Right ventricle myocardium inferior (tissue), 1 donor: ENCODE measurements around the gene PLB1. TPM values are rescaled to one million over a fixed set of nuclear protein-coding genes. Genes with fewer than 3 reads are reported as not detected.

ENCODE experiments used
- ATAC-seq: fragments of 200-7000 bp; cut with Tn5 transposase; one replicate; pipeline ENCODE4 v1.9.1; 2020; ENCODE audit warnings: mild to moderate bottlenecking, moderate library complexity
- DNase-seq: peaks from one replicate; pipeline ENCODE4 v3.0.0; 2021; ENCODE audit errors: missing footprints
- intact Hi-C: fragments of 100-400 bp; cut with DNase I; formaldehyde crosslinking; loops from one replicate; pipeline ENCODE4 v1.11.0; 2022
- total RNA-seq: library from RNA; stranded (reverse); fragmentation: NEBNext Ultra II Directional; extraction: Animal tissue kit (Norgen Biotek cat#: 25700); gene quantifications from one replicate; pipeline ENCODE4 v1.2.1, GENCODE V29; 2021
- donor health status: DM: no; HTN: yes; CAD: no; lungs with severe emphysema.

PLB1 gene
- total RNA-seq, 1 donor from 2014 or later = 3.0 TPM

DNA sequence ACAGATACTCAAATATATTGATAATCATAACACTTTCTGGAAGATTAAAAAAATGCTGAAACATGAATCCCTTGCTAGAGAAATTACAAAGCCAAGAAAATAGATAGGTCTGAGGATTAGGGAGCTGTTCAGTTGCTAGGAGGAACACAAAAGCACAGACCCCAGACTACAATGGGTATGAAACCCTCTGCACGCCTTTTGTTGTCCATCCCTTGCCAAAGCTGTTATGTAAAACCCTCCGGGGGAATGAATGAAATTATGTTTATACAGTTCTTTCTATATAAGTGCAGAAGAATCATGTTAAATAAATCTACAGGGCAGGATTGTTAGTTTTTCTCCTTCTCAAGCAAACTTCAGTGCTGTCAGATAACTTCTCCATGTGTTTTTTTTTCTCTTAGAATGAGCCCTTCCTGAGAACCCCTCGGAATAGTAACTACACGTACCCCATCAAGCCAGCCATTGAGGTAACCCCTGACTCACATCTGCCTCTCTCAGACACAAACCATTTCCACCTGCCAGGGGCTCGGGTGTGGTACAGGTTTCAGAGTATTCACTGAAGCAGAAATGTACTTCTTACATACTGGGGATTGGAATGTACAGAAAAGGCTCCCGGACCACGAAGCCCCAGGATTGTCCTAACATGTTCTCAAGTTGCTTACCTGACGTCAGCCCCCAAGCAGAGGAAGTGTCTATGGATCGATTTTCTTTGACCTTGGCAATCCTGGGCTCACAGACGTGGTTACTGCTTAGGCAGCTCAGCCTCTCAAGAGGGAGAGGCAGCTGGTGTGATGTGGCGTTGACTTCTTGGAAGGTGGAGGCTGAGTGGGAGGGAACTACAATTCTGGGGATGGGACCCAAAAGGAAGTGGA, 118.0 kb downstream of the PLB1 start:
- ATAC-seq (no peak), DNase-seq (no peak)
- intact Hi-C loops = no loop called here

DNA sequence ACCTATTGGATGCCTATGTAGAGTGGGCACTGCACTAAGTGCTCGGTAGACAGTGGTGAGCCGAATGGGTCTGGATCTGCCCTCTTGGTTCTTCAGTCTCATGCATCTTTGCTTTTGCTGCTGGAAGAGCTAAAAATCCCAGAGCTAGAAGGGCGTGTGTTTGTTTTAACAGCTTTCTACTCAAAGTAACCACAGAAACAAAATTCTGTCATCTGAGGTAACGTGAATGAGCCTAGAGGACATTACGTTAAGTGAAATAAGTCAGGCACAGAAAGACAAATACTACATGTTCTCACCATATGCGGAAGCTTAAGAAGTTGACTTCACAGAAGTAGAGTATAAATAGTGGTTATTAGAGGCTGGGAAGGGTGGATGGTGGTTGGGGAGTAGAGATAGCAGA, 119.8 kb downstream of the PLB1 start:
- intact Hi-C loops = no loop called here
- no peak for DNase-seq
- ATAC-seq = no peak

DNA sequence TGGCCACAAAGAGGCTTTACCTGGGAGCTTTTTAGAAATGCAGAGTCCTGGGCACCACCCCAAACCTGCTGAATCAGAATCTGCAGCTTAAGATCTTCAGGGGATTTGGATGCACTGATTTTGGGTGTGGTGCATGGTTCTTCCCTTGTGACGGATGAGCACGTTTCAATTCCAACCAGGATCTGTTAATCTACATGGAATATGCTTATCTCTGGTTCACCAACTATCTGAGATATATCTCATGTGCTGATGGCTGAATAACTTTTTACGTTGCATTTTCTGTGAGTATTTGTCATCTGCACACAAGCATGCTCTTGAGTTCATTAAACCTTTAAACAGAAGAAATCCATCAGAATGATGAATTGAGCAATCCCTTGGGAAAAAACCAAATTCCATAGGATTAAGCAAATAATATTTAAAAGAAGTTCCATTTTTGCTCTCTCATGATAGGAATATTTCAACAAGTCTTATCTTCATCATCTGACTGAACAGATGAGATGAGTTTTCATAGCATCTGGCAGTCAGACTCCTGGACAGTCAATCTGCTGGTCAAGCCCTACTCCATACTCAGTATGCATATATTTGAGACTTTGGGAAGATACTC, 120.6 kb downstream of the PLB1 start:
- DNase-seq (no peak), ATAC-seq (no peak)
- intact Hi-C loops = no loop called here

DNA sequence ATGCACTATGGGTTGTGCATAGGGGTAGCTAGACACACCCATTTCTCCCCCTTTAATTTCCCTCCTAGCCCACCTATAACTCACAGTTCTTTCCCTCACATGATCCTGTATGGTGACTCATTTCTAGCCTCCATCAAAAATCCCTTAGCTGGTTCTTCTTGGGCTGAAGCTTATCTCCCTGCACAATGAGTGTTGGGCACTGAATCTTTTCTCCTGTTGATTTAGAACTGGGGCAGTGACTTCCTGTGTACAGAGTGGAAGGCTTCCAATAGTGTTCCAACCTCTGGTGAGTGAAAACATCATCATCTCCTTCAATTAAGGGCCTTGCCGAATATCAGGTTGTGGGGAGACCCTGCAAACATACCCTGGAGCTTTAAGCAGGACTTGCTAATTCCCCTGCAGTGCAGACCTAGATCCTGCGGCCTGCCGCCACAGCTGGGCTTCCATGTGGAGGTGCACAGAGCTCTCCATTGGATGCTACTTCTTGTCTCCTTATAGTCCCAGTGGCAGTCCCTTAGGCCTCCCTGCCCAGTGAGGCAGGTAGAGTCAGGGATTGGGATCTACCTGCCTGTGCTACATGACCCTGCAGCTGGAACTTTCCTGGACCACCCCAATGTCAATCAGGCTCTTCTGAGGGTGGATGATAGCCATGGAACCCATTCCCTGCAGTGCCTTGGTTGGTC, 121.8 kb downstream of the PLB1 start:
- no peak for DNase-seq
- ATAC-seq = no peak
- intact Hi-C loops = no loop called here

DNA sequence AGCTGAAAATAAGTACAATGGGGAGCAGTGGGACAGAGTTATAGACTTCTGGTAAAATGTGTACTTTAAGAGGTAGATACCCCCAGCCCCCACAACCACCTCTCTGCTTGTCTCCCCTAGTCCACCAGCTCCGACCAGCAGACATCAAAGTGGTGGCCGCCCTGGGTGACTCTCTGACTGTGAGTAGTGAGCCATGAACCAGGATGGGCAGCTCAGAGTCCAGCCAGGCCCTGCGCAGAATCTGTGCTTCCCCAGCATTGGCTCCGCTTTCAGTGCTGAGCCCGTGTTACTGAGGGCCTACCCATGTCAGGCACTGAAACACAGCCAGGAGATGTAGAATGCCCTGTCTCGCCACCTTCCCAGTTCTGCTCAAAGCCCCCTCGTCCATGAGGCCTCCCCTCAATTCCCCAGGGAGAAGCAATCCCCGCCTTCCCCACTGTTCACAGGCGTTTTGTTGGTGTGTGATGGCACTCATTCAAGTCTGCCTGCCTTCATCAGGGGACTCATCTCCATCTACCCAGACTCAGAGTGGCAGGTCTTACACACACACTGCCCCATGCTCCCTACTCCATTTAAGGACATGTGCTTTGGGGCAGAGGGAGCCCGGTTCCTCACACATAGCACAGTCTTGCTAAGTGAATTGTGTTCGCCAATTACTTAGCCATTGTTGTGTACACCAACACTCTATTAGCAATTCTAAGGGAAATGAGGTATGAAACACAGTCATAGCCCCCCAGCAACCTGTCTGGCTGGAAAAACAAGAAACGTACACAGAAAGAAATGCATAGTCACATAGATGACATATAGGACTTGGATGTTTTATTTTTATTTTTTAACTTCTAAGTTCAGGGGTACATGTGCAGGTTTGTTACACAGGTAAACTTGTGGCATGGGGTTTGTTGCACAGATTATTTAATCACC, 122.6 kb downstream of the PLB1 start:
- ATAC-seq (no peak), DNase-seq (no peak)
- intact Hi-C loops = no loop called here

DNA sequence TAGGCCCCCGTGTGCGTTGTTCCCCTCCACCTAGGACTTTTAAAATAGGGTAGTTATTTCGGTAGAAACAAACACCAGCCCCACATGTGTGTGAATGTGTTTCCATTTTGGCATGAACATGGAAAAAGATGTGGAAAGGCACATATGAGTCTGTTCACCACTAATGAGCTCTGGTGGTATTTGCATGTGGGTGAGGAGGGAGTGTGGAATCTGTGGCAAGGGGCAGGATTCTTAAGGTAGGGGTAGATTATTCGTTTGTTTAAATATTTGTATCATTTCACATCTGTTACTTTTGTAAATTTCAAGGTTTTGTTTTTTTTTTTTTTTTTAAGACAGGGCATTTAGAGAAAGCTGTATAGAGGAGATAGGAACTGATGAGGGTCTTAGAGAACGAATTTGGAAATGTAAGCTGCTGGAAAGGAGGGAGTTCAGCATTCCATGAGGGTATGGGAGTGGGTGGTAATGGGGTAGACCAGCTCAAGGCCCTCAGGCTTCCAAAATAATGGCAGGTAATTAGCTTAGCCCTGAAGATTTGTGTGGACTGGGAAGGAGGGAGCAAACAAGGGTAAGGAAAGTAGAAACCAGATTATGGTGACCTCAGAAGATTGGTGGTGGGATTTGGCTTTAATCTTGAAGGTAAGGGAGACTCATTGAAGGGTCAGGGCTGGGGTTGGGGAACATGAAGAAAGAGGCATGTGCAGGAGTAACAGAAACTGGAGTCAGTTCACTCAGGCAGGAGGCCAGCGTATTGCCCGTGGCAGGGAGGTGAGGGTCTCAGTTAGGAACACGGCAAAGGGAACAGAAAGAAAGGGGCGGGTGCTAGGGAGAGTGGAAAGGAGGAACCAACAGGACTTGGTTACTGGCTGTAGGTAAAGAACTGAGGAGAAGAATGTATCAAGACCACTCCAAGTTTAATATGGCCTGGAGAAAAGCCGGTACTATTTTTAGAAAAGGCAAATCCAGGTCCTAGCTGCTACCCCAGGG, 123.6 kb downstream of the PLB1 start:
- ATAC-seq (no peak), DNase-seq (no peak)
- intact Hi-C loops = loop anchor here (10.0 kb wide), 1 partner anchor 395 kb away; no protein-coding TSS in a partner anchor

DNA sequence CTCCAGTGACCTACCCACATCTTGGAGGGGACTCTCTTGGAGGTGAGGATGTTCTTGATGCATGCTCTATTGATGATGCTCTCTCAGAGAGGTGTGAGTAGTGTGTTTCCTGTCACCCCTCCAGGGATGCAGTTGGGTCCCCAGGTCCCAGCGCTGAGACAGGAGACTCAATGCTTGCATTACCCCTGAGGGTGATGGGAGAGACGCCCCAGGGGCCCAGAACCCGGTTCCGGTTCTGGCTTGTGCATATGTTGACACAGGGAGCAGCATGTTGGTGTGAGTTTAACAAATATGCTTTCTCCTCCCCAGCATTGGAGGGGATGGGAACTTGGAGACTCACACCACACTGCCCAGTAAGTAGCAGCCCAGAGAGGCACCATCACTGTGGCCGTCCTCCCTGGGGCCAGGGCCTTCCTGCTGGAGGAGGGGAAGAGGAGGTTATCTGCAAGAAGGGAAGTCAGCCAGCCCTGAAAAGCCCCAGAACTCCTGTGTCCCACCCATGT, 124.5 kb downstream of the PLB1 start:
- ATAC-seq (no peak), DNase-seq (no peak)
- intact Hi-C loops = loop anchor here (10.0 kb wide), 1 partner anchor 394 kb away; no protein-coding TSS in a partner anchor

DNA sequence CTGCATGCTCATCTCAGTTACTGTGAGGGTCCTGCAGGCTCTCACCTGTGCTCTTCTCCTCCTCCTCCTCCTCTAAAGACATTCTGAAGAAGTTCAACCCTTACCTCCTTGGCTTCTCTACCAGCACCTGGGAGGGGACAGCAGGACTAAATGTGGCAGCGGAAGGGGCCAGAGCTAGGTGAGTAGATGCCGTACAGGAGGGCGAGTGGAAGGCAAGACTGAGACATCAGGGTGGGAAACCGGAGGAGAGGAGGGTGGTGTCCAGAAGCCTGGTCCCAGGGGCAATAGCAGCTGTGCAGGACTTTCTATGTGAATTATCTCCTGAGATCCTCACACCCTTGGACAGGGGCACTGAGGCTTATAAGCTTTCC, 124.9 kb downstream of the PLB1 start:
- no peak for DNase-seq
- ATAC-seq = no peak
- intact Hi-C loops = loop anchor here (10.0 kb wide), 1 partner anchor 394 kb away; no protein-coding TSS in a partner anchor

DNA sequence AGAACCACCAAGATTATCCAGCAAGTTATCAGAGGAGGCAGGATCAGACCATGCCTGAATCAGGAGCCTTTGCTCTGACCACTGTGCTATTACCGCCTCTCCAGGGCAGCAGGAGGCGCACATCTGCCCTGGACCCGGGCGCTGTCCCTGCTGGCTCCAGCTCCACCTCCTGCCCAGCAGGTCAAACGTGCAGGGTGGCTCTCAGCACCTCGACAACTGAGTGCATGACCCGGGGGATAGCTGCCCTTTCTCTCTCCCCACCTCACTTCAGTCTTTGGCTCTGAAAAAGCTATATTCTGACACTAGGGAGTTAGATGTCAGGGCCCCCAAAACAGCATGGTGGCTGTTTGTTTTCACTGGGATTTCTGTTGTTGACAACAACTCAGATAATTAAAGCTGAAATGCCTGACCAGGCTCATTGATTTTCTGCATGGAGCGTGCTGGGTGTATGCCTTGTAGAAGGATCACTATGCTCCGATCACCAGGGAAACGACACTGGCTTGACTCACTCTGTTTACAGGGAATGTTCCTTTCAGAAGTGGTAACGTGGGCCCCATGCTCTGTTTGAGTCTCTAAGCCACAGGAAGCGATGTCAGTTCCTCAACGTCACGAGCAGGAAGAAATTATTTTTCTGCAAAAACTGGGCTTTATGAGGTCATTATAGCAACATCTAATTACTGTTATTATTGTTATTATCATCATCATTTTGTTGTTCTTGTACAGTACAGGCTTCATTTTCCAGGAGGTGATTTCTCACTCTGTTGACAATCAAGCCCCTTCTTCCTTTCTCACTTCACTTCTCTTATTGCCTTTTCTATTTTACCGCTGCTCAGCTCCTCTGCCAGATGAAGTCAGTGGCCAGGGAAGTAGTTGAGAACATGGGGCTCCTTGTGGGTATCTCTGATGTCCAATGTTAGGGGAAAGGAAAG, 125.6 kb downstream of the PLB1 start:
- intact Hi-C loops = loop anchor here (10.0 kb wide), 1 partner anchor 393 kb away; no protein-coding TSS in a partner anchor
- DNase-seq = no peak
- ATAC-seq = peak; percentile 67

DNA sequence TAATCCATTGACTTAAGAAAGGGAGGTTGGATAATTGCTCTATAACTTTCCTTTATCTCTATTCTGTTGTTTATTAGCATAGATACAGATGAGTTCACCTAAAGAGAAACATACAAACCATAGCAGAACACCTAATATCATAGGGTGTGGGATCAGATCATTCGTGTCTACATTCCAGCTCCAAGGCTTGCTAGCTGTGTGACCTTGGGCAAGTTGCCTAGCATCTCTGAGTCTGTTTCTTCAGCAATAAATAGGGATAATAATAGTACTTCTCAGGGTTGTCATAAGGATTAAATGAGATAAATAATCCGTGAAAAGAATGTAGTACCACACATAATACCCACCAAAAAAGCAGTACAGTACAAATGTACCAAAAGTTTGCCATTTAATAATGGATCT, 126.2 kb downstream of the PLB1 start:
- ATAC-seq = no peak
- intact Hi-C loops = loop anchor here (10.0 kb wide), 1 partner anchor 393 kb away; no protein-coding TSS in a partner anchor

DNA sequence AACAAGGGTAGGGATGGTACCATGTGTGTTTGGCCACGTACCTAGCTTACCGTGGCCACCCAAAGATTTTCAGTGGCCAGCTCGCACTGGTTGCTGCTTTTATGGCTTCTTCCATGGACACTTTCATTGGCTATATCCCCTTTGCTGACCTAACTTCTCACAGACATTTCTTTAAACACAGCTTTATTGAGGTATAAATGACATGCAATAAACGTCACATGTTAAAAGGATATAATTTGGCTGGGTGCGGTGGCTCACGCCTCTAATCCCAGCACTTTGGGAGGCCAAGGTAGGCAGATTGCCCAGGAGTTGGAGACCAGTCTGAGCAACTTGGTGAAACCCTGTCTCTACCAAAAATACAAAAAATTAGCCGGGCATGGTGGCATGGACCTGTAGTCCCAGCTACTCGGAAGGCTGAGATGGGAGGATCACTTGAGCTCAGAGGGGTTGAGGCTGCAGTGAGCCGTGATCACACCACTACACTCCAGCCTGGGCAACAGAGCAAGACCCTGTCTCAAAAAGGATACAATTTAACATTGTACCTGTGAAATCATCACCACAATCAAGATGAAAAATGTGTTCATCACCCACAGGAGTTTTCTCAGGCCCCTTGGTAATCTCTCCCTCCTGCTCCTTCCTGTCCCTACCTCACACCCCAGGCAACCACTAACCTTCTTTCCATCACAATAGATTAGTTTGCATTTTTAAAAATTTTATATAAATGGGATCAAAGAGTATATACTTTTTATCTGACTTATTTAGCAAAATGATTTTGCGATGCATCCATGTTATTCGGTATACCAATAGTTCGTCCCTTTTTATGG, 127.9 kb downstream of the PLB1 start:
- intact Hi-C loops = loop anchor here (10.0 kb wide), 1 partner anchor 391 kb away; no protein-coding TSS in a partner anchor
- no peak for ATAC-seq
- no peak for DNase-seq

More for the DNA sequence above, 126.2 kb downstream of the PLB1 start:
- DNase-seq = no peak

DNA sequence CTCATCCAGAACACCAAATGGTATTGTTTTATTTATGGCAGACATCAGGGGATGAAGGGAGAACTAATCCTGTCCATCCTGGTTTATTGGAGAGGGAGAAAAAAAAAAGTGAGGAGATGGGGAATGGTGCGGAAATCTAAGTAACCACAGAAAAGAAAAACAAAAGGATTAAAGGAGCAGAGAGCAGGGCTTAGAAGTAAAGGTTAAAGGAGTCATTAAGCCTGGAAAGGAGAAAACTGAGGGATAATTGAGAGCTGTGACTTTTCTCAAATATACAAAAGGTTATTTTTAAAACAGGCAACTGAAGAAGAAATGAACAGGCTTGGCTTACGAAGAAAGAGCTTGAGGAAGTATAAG, 128.6 kb downstream of the PLB1 start:
- intact Hi-C loops = loop anchor here (10.0 kb wide), 1 partner anchor 390 kb away; no protein-coding TSS in a partner anchor
- DNase-seq = no peak
- no peak for ATAC-seq

DNA sequence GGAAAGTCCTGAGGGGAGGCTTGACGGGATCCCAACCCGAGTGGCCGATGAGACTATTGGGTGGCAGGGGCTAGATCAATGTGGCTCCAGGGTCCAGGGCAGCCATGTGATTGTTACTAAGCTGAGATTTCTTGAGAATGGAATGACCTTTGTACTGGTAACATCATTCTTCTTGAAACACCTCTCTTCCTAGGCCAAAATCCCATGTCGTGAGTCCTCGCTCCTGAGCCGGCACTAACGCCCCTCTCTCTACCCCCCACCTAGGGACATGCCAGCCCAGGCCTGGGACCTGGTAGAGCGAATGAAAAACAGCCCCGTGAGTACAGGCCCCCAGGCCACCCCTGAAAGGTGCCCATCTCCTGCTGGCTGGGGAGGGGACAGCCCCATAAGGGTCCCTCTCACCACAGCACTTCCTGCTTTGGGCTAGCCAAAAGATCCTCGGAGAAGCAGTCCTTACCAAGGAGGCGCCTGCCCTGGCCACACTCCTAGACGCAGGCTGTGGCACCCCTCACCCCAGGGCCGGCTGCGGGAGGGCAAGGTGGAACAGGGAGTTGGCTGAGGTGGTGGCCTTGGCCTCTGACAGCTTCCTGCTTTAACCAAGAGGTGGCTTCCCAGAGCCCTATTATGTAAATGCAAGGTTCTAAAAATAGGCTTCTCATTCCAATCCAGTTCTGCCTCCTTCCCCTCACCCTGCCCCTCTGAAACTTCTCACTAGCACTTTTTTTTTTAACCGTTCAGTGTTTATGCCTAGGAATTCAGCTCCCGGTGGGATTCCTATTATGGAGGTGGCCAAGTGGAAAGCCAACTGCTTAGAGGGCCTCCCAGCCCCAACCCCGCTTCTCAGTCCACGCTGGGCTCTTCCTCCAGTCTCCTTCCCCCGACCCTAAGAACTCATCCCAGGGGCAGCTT, 129.2 kb downstream of the PLB1 start:
- no peak for DNase-seq
- peak; percentile 67 for ATAC-seq
- intact Hi-C loops = loop anchor here (5.0 to 10.0 kb wide), 3 partner anchors 57 to 390 kb away; partner anchors contain the start of gene PPP1CB

DNA sequence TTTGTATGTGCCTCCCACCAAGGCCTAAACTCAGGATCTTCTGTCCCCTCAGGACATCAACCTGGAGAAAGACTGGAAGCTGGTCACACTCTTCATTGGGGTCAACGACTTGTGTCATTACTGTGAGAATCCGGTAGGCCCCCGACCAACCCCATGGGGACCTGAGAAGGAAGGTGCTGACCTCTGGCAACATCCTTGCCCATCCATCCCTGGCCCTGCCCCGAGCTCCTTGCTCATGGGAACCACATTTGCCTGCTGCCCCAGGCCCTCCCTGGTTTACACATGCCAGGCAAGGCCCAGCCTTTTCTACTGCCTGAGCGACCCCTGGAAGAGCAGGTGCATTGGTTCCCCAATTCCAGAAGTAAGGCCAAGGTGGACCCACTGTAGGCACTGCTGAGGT, 130.5 kb downstream of the PLB1 start:
- intact Hi-C loops = loop anchor here (5.0 to 10.0 kb wide), 3 partner anchors 56 to 388 kb away; partner anchors contain the start of gene PPP1CB
- ATAC-seq = no peak
- no peak for DNase-seq
